Liver (tissue), 3 donors: Measurements from ENCODE around the gene CLEC17A.

Experiments
- EGR1 ChIP-seq, 2 donors: IDR thresholded peaks; 2 replicates each; pipeline ENCODE4 v1.6.1; 2016 to 2018; ENCODE audit warnings: antibody characterized with exemption in 2 of 2, low read depth in 2 of 2
- FOXA1 ChIP-seq: IDR thresholded peaks from 2 replicates; pipeline ENCODE4 v1.6.1; 2016; ENCODE audit warnings: antibody characterized with exemption
- GABPA ChIP-seq, 2 donors: IDR thresholded peaks in 1 of 2; conservative IDR thresholded peaks in 1 of 2; 2 replicates each; pipeline ENCODE4 v1.6.1; 2016; ENCODE audit warnings: antibody characterized with exemption in 2 of 2, mild to moderate bottlenecking in 1 of 2, moderate library complexity in 1 of 2
- HNF4G ChIP-seq: IDR thresholded peaks from 2 replicates; pipeline ENCODE4 v1.6.1; 2016; ENCODE audit warnings: antibody characterized with exemption
- JUND ChIP-seq, 2 donors: IDR thresholded peaks; 2 replicates each; pipeline ENCODE4 v1.6.1; 2016; ENCODE audit warnings: antibody characterized with exemption in 2 of 2
- RAD21 ChIP-seq, 2 donors: IDR thresholded peaks; 2 replicates each; pipeline ENCODE4 v1.6.1; 2016; ENCODE audit warnings: antibody characterized with exemption in 2 of 2, mild to moderate bottlenecking in 2 of 2
- RXRA ChIP-seq, 2 donors: IDR thresholded peaks; 2 replicates each; pipeline ENCODE4 v1.6.1; 2017 to 2018; ENCODE audit warnings: antibody characterized with exemption in 2 of 2, mild to moderate bottlenecking in 1 of 2
- SP1 ChIP-seq: IDR thresholded peaks from 2 replicates; pipeline ENCODE4 v1.6.1; 2018; ENCODE audit warnings: antibody characterized with exemption, mild to moderate bottlenecking
- TAF1 ChIP-seq: conservative IDR thresholded peaks from 2 replicates; pipeline ENCODE4 v1.6.1; 2016; ENCODE audit warnings: antibody characterized with exemption, mild to moderate bottlenecking
- TF ChIP-seq, protein P1 (sequence below): fragments of 150-350 bp; IDR thresholded peaks from 2 replicates; pipeline ENCODE4 v1.5.1; 2017; ENCODE audit warnings: improper control_type of control experiment, low read depth, low read length; ENCODE audit not compliant: missing input control
- TF ChIP-seq, protein P2 (sequence below): IDR thresholded peaks from 2 replicates; pipeline ENCODE4 v1.6.1; 2016; ENCODE audit warnings: antibody characterized with exemption
- TF ChIP-seq, protein P3 (sequence below): IDR thresholded peaks from 2 replicates; pipeline ENCODE4 v1.6.1; 2016; ENCODE audit warnings: antibody characterized with exemption
- TF ChIP-seq, protein P4 (sequence below): IDR thresholded peaks from 2 replicates; pipeline ENCODE4 v1.6.1; 2016; ENCODE audit warnings: antibody characterized with exemption, mild to moderate bottlenecking
- donor health status: healthy.
- donor health status: healthy.

DNA sequence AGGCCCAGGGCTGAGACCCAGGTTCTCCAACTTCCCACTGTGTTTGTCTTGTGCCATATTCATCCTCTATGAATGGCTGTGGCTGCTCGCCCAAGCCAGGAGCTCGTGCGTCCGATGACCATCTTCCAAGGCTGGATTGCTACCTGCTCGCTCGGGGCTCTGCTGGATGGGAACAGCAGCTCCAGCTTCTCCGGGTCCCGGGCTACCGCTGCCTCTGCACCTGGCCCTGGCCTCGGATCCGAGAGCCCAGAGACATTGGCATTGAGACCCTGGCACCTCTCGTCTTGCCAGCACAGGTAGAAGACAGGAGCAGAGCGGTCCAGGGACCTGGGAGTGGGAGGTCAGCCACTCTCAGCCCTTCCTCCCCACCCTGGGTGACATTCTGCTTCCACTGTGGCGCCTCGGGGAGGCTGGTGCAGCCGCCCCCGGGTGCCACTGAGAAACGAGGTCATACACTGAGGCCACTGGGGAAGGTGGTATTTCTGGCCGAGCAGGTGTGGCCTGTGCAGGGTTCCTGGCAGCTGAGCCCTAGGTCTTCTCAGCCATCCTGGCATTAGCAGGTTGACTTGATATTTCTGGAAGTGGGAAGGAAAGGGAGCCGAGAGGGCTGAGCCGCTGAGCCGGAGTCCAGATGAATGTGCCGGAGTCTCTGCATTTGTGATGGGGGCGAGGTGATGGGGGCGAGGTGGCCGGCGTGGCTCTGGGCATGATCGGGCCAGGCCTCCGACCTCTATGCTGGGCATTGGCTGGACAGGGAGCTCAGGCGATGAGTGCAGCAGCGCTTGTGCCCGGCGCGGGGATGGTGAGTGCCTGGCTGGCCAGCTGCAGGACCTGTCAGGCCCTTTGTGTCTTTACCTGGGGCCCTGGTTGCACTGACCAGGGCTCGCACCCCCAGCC lies 29.6 kb upstream of the CLEC17A start:
- TF ChIP-seq GABPA (IDR thresholded peaks at IDR 0.05 in 1 of 2, conservative IDR thresholded peaks at IDR 0.05 in 1 of 2) (no peak), RAD21 (IDR thresholded peaks at IDR 0.05) (no peak), SP1 (no peak), HNF4G (no peak), EGR1 (IDR thresholded peaks at IDR 0.05; ENCODE audit: low read depth in 2 of 2) (no peak), JUND (IDR thresholded peaks at IDR 0.05) (no peak), FOXA1 (no peak), TAF1 (no peak), RXRA (IDR thresholded peaks at IDR 0.05) (no peak)
- TF ChIP-seq, protein P1, sequence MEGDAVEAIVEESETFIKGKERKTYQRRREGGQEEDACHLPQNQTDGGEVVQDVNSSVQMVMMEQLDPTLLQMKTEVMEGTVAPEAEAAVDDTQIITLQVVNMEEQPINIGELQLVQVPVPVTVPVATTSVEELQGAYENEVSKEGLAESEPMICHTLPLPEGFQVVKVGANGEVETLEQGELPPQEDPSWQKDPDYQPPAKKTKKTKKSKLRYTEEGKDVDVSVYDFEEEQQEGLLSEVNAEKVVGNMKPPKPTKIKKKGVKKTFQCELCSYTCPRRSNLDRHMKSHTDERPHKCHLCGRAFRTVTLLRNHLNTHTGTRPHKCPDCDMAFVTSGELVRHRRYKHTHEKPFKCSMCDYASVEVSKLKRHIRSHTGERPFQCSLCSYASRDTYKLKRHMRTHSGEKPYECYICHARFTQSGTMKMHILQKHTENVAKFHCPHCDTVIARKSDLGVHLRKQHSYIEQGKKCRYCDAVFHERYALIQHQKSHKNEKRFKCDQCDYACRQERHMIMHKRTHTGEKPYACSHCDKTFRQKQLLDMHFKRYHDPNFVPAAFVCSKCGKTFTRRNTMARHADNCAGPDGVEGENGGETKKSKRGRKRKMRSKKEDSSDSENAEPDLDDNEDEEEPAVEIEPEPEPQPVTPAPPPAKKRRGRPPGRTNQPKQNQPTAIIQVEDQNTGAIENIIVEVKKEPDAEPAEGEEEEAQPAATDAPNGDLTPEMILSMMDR, result no peak
- TF ChIP-seq, protein P2, sequence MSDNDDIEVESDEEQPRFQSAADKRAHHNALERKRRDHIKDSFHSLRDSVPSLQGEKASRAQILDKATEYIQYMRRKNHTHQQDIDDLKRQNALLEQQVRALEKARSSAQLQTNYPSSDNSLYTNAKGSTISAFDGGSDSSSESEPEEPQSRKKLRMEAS, result no peak
- TF ChIP-seq, protein P3, sequence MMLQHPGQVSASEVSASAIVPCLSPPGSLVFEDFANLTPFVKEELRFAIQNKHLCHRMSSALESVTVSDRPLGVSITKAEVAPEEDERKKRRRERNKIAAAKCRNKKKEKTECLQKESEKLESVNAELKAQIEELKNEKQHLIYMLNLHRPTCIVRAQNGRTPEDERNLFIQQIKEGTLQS, result no peak
- TF ChIP-seq, protein P4, sequence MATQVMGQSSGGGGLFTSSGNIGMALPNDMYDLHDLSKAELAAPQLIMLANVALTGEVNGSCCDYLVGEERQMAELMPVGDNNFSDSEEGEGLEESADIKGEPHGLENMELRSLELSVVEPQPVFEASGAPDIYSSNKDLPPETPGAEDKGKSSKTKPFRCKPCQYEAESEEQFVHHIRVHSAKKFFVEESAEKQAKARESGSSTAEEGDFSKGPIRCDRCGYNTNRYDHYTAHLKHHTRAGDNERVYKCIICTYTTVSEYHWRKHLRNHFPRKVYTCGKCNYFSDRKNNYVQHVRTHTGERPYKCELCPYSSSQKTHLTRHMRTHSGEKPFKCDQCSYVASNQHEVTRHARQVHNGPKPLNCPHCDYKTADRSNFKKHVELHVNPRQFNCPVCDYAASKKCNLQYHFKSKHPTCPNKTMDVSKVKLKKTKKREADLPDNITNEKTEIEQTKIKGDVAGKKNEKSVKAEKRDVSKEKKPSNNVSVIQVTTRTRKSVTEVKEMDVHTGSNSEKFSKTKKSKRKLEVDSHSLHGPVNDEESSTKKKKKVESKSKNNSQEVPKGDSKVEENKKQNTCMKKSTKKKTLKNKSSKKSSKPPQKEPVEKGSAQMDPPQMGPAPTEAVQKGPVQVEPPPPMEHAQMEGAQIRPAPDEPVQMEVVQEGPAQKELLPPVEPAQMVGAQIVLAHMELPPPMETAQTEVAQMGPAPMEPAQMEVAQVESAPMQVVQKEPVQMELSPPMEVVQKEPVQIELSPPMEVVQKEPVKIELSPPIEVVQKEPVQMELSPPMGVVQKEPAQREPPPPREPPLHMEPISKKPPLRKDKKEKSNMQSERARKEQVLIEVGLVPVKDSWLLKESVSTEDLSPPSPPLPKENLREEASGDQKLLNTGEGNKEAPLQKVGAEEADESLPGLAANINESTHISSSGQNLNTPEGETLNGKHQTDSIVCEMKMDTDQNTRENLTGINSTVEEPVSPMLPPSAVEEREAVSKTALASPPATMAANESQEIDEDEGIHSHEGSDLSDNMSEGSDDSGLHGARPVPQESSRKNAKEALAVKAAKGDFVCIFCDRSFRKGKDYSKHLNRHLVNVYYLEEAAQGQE, result no peak
